GM18868 (cell line): Measurements from ENCODE around the gene SCYL1.

Experiments used
- ATAC-seq: cut with Tn5 transposase; IDR thresholded peaks from one replicate; pipeline ENCODE4 v1.9.1; 2021; ENCODE audit warnings: mild to moderate bottlenecking, moderate library complexity; ENCODE audit not compliant: unreplicated experiment

SCYL1 gene

DNA sequence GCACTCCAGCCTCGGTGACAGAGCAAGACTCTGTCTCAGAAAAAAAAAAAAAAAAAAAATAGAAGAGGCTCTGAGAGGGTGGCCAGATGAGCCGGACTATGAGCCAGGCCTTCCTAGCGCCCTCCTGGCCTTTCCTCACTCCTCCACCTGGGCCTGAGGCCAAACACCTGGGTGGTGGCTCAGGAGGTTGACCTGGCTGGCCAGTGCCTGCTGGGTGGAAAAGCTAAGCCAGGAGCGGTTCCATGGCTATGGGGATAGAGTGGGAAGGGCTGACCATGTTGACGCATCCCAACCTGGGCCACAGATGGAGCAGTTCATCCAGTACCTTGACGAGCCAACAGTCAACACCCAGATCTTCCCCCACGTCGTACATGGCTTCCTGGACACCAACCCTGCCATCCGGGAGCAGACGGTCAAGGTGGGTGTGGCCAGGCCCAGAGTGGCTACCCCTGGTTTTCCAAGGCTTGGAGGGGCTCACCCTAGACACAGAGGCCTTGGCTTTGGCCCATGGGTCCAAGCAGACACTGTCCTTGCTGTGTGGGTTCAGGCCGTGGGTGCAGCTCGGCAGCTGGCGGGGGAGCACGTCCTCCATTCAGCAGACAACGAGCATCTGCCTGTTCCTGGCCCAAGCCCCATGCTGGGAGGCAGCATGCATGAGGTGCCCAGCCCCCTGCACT is 7.6 kb downstream of the SCYL1 start:
- no peak for ATAC-seq

DNA sequence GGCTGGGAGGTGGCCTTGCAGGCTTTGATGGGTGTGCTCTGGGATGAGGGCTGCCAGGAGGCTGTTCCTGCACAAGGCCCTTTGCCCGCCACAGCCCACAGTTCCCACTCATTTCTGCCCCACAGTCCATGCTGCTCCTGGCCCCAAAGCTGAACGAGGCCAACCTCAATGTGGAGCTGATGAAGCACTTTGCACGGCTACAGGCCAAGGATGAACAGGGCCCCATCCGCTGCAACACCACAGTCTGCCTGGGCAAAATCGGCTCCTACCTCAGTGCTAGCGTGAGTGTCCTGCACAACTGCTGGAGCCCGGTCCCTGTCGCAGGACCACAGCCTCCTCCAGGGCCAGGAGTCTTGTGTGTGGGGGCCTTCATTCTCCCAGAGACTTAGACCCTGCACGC is 10.2 kb downstream of the SCYL1 start:
- no peak for ATAC-seq

GRCh38 chr11:65536412-65537295 is 11.8 kb downstream of the SCYL1 start:
- ATAC-seq, result no peak

- no peak for ATAC-seq
Measured at GRCh38 chr11:65537296-65537597, 12.4 kb downstream of the SCYL1 start.

- no peak for ATAC-seq
Measured at GRCh38 chr11:65537620-65538231, 12.8 kb downstream of the SCYL1 start.

DNA sequence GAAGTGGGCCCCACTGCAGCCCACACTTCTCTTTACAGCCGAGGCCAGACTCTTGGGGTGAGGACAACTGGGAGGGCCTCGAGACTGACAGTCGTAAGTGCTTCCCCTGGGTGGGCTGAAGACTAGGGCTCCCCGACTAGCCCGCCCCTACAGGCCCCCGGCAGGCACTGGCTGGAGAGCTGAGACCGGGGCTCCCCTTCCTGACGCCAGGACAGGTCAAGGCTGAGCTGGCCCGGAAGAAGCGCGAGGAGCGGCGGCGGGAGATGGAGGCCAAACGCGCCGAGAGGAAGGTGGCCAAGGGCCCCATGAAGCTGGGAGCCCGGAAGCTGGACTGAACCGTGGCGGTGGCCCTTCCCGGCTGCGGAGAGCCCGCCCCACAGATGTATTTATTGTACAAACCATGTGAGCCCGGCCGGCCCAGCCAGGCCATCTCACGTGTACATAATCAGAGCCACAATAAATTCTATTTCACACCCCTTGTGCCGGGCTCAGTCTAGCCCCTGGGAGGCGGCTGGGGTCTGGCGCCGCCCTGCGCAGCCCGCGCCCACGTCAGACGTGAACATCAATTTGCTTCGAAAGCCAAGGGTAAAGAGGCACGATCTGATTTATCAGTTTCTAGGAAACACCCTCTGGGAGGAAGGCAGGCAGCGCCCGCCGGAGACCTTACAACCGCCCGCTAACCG is 13.5 kb downstream of the SCYL1 start:
- ATAC-seq, result no peak

- ATAC-seq, result no peak
Measured at GRCh38 chr11:65538915-65539743, 14.2 kb downstream of the SCYL1 start.

GRCh38 chr11:65539744-65540289 is 14.9 kb downstream of the SCYL1 start:
- peak; percentile 59 for ATAC-seq

GRCh38 chr11:65540290-65541092 is 15.6 kb downstream of the SCYL1 start:
- peak; percentile 73 for ATAC-seq

DNA sequence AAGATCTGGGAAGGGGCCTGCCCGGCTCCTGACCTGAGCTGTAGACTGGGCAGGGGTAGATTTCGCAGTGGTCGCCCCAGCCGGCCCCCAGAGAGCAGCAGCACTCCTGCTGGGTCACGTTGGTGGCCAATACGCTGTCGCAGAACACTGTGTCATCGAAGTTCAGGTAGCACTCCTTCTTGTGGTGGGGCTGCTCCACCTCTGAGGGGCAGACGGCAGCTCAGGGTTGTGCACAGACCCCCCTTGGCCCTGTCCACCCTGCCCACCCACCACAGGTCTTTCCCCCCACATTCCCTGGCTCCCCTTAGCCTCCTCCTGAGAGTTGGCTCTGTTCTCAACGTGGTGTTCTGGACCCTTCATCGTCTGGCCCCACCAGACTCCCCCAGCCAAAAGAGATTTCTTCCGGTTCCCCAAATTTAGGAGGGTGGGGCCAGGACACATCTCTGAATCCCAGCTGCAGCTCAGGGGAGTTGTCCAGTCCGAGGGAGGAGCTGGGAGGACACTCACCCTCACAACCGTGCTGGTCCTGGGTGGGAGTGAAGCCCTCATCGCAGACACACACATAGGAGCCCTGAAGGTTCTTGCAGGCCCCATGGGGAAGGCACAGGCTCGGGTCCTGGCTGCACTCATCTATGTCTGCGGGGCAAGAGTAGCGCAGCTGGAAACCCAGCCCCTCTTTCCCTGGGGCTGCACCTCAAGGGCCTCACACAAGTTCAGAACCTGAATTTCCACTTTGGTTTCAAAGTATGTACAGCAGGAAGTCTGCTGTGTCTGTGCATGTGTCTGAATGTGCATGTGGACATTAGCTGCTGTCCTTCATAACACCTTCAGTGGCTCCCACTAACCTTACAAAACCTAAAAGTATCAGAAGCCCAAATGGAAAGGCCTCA is 16.5 kb downstream of the SCYL1 start:
- ATAC-seq, result no peak

GRCh38 chr11:65542738-65543390 is 18.0 kb downstream of the SCYL1 start:
- no peak for ATAC-seq

- no peak for ATAC-seq
Measured at GRCh38 chr11:65545853-65546216, 21.0 kb downstream of the SCYL1 start.

GRCh38 chr11:65546217-65546958 is 21.5 kb downstream of the SCYL1 start:
- ATAC-seq, result peak; percentile 75

- ATAC-seq, result no peak
Measured at GRCh38 chr11:65547446-65548125, 22.7 kb downstream of the SCYL1 start.

- ATAC-seq, result no peak
Measured at GRCh38 chr11:65548395-65548794, 23.5 kb downstream of the SCYL1 start.

DNA sequence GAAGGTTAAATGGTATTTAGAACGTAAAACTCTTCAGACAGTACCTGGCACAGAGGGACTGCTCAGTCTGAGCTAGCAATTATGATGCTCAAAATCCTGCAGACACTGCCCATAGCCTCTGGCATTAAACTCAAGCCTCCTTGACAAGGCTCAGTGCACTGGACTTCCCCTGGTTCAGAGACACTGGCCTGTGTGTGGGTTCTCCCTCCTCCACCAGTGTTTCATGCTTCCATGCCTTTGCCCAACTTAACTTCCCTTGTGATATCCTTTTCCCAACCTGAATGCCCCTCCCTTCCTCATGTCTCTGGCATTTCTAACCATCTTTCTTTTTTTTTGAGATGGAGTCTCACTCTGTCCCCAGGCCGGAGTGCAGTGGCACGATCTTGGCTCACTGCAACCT is 24.2 kb downstream of the SCYL1 start:
- no peak for ATAC-seq
